Iris pigment epithelial cell (primary cell): Measurements from ENCODE around the gene AIFM2.
"Not testable (repeated sequence)": the region's sequence is repeated elsewhere in the genome, so short reads cannot be mapped to it uniquely, and the experiment has no call there.

ENCODE experiments used
- DNase-seq: peaks from one replicate; pipeline ENCODE4 v3.0.0-alpha.2; 2011; ENCODE audit warnings: low read depth

Gene AIFM2

DNA sequence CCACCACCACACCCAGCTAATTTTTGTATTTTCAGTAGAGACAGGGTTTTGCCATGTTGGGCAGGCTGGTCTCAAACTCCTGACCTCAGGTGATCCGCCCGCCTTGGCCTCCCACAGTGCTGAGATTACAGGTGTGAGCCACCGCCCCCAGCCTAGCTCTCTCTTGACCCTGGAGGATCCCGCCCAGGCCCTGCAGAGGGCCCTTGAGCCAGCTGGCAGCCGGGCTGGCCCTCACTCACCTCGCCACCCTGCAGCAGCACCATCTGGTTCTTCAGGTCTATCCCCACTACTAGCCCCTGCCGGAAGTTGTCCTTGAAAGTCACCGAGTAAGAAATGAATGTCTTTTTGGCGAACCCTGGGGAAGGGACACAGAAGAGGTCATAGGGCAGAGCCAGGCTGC, 9.5 kb downstream of the AIFM2 start:
- not testable (repeated sequence) for DNase-seq

DNA sequence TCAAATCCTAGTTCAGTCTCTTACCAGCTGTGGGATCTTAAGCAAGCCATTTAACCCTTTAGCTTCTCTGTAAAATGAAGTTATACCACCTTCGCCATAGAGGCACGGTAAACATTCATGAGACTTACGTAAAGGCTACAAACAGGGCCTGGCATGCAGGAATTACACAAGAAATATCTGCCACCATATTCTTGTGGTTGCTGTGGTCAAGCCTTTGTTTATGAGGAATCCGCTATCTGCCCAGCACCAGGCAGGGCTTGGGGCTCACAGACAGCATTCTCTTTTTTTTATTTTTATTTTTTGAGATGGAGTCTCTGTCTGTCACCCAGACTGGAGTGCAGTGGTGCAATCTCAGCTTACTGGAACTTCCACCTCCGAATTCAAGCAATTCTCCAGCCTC, 9.9 kb downstream of the AIFM2 start:
- DNase-seq = peak; percentile 63

DNA sequence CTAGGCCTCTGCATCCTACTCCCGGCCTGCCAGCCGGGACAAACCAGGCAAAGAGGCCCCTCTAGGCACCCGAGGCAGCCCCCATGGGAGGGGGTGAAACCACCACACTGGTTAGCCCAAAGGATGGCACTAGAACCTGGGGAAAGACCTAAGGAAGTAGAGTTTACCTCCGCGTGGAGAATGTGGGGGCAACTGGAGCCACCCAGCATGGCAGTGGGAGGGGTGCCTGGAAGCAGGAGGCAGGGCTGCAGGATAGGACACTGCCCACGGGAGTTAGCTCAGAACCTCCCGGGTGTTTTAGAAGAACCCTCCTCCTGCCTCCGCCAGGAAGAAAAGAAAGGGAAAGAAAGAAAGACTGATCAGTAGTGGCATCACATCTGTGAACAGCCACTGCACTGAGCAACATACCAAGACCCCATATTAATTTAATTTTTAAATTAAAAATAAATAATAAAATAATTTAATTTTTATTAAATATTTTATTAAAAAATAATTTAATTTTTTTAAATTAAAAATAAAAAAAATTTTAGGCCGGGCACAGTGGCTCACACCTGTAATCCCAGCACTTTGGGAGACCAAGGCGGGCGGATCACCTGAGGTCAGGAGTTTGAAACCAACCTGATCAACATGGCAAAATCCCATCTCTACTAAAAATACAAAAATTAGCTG, 11.2 kb downstream of the AIFM2 start:
- no peak for DNase-seq

GRCh38 chr10:70120417-70120816, 12.2 kb downstream of the AIFM2 start:
- DNase-seq = no peak

DNA sequence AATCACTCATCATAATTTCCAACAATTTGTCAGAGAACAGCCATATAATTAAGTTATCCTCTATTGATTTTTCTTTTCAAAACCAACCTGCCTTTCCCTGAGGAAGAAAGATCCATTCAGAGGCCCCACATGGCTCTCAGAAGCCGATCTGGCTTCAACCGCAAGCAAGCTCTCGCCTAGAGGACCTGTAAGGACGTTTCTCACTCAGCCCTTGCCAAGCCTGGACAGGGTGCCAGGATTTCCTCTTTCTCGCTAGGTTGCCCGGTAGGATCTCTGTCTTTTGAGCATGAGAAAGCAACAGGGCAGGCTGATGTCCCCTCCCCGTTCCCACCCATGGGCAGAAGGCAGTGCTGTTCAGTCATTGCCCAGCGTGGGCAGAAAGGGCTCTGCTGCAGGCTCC, 13.0 kb downstream of the AIFM2 start:
- DNase-seq = no peak

DNA sequence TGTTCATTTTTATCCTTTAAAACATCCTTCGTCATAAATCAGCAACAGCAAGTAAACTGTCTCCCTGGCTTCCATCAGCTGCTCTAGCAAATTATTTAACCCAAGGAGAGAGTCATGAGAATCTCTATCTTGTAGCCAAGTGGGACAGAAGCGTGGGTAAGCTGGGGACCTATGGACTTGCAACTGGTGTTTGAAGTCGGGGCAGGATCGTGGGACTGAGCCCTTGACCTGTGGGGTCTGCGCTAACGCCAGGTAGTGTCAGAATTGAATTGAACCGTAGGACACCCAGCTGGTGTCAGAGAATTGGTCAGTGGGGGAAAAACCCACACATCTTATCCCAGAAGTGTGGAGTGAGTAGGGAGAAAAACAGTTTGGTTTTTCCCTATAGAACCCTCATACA, 13.4 kb downstream of the AIFM2 start:
- DNase-seq = no peak

- DNase-seq = no peak
Observed at GRCh38 chr10:70118196-70118595, 14.4 kb downstream of the AIFM2 start.

- DNase-seq = no peak
Observed at GRCh38 chr10:70117646-70118045, 15.0 kb downstream of the AIFM2 start.

GRCh38 chr10:70115948-70116682, 16.5 kb downstream of the AIFM2 start:
- DNase-seq = no peak

- DNase-seq = no peak
Observed at GRCh38 chr10:70114902-70115301, 17.7 kb downstream of the AIFM2 start.

DNA sequence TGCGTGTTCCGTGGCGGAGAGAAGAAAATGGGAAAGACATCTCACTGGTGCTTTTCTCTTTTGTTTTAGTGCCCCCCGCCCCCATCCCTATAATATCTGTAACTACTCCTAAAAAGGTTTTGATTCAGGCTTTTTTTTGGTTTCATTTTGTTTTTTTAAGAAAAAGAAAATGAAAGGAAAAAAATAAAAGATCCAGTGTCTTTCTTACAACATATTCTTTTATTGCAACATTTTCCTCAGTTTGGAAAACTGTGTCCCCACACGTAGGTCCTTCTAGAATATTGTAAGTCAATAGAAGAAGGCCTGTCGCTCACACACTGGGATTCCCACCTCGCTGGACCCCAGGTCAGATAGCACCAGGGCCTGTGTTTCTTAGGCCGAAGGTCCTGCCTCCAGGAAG, 20.6 kb downstream of the AIFM2 start:
- DNase-seq = no peak

DNA sequence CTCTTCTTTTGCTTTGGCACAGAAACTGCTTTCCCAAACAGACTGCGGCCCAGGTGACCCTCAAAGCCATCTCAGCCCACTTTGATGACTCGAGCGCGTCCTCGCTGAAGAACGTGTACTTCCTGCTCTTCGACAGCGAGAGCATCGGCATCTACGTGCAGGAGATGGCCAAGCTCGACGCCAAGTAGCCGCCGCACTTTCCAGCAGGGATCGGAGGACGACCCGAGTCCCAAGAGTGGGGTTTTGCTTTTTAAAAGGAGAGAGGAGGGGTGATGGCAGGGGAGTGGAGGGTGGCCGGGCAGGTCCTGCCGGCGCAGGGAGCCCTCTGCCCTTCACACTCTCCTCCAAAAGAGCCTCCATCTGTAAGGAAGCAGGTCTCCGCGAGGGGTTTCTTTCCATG, 21.1 kb downstream of the AIFM2 start:
- DNase-seq = no peak

- DNase-seq = no peak
Observed at GRCh38 chr10:70109064-70109729, 23.4 kb downstream of the AIFM2 start.

GRCh38 chr10:70106958-70107791, 25.4 kb downstream of the AIFM2 start:
- DNase-seq = no peak

DNA sequence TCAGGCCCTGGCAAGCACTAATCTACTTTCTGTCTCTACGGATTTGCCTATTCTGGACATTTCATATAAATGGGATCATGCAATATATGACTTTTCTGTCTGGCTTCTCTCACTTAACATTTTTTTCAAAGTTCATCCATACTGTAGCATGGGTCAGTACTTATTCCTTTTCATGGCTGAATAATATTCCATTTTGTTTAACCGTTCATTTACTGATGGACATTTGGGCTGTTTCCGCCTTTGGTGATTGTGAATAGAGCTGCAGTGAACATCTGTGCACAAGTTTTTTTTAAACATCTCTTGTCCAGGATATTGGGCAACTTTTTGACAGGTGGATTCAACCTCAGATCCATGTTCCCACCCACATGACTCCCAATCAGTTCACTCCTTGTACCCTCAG, 31.0 kb downstream of the AIFM2 start:
- DNase-seq = no peak

DNA sequence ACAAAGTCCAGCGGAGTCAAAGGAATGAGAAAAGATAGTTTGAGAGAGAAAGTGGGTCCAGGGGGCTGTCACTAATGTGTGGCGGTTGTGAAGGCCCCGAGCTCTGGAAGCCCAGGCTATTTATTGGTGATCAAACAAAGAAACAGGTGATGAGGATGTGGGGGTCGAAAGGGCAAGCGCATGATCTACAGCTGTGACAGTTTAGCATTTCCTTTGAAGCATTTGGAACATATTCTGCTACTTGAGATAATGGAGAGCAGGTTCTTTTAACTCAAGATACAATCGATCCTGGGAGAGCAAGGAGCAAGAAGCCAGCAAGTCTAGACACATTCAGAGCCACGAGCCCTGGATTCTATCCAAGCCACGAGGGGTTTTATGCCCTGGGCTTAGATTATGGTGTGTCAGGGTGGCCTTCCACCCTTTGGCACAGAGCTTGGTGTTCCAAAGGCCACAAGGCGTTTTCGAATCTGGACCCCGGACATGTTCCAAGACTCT, 31.5 kb downstream of the AIFM2 start:
- not testable (repeated sequence) for DNase-seq

DNA sequence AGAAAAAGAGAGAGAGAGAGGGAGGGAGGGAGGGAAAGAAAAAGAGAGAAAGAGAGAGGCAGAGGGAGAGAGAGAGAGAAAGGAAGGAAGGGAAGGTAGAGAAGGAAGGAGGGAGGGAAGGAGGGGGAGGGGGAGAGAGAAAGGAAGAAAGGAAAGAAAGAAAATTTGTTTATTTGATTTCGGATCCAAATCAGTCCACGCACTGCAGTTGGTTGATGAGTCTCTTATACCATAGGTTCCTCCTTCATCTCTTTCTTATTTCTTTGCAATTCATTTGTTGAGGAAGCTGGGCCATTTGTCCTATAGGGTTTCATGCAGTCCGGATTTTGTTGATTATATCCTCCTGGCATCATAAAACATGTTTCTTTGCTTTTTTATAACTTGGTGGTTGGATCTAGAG, 34.4 kb downstream of the AIFM2 start:
- DNase-seq = no peak

- no peak for DNase-seq
Observed at GRCh38 chr10:70097459-70097858, 35.2 kb downstream of the AIFM2 start.

DNA sequence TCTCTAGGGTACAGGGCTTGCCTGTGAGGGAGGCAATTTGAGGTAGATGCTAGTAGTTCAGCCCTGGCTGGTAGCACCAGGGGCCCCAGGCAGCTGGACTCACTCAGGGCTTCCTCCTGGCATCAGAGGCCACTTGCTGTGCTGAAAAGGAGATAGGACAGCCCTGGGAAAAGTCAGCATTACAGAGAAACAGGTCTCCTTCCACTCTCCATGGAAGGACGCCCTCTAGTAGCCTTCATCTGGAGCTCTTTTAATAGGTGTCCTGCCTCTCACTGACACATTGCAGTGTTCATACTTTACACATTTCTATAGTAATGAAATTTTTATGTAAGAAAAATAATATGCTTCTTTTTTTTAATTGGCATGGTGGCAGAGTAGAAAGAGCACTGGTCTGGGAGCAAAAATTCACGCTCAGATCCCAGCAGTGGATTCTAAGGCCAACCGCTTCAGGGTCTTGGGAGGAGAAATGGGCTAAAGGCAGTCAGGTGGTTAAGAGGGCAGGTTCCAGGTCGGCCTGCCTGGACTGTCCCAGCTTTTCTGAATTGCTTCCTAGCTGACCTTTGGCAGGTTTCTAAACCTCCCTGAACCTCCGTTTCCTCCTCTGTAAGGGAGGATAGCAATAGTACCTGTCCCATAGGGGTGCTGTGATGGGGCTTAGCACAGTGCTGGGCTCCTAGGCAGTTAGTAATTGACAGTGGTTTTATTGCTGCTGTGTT, 35.8 kb downstream of the AIFM2 start:
- DNase-seq = no peak

- no peak for DNase-seq
Observed at GRCh38 chr10:70096016-70096704, 36.5 kb downstream of the AIFM2 start.

DNA sequence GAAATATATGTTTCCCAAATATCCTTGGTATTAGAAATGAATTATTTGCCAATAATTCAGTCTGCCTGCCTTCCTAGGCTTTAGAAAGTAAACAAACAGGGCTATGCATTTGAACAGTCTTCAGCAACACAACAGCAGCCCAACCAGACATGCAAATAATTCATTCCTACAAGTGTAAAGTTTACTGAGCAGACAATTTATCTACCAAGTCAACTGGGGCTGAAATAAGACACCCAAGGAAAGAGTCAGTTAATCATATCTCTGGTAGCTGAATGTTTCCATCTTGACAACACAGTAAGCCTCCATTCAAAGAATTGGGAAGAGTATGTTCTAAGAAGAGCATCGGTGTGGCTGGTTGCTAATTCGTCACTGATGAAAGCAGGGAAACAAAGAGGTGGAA, 38.4 kb downstream of the AIFM2 start:
- peak; percentile 26 for DNase-seq
